NAMALWA (cell line): ENCODE data around the gene PRCP.
A peak's percentile ranks its signal among the peaks of the same experiment; 100 is the strongest.

ENCODE experiments used
- DNase-seq: peaks from one replicate; pipeline ENCODE4 v3.0.0-alpha.2; 2015; ENCODE audit warnings: low spot score

The PRCP gene

GRCh38 chr11:82786001-82786400 lies 114.2 kb downstream of the PRCP start:
- DNase-seq: no peak

- DNase-seq: no peak
Observed at GRCh38 chr11:82782825-82783374, 117.3 kb downstream of the PRCP start.

- DNase-seq: no peak
Observed at GRCh38 chr11:82778776-82779175, 121.5 kb downstream of the PRCP start.

- DNase-seq: no peak
Observed at GRCh38 chr11:82776377-82776776, 123.9 kb downstream of the PRCP start.

- DNase-seq: peak; percentile 81
Observed at GRCh38 chr11:82775736-82776346, 124.4 kb downstream of the PRCP start.

- no peak for DNase-seq
Observed at GRCh38 chr11:82775218-82775617, 125.0 kb downstream of the PRCP start.
